GM19372 (cell line): ENCODE data around the gene TESK1.
A peak's percentile ranks its signal among the peaks of the same experiment; 100 is the strongest.
"Not testable (repeated sequence)": the region's sequence is repeated elsewhere in the genome, so short reads cannot be mapped to it uniquely, and the experiment has no call there.

ENCODE experiments used
- ATAC-seq: cut with Tn5 transposase; IDR thresholded peaks from one replicate; pipeline ENCODE4 v1.9.1; 2021; ENCODE audit warnings: mild to moderate bottlenecking, low read depth, moderate library complexity; ENCODE audit not compliant: unreplicated experiment

The TESK1 gene

DNA sequence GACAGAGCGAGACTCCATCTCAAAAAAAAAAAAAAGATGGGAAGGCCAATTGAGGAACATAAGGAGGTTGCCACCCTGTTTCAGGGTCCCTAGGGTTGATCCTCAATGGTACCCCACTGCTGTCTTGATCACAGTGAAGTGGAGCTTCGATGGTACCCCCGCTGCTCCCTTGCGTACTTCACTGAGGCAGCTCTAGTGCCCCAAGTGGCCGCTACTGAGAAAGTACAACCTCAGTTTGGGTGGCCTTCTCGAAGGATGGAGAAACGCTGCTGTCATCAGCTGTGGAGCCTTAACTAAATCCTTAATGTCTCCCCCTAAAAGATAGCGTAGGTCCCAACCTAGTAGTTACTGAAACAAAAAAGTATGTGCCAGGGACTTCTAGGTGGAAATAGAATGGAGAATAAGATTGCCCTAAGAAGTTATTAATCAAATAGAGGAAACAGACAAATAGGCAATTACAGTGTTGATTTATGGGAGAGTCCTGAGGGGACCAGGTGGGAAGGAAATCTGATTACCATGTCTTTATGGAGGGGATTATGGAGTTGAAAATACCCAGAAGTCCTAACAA is 6.3 kb downstream of the TESK1 start:
- ATAC-seq: no peak

DNA sequence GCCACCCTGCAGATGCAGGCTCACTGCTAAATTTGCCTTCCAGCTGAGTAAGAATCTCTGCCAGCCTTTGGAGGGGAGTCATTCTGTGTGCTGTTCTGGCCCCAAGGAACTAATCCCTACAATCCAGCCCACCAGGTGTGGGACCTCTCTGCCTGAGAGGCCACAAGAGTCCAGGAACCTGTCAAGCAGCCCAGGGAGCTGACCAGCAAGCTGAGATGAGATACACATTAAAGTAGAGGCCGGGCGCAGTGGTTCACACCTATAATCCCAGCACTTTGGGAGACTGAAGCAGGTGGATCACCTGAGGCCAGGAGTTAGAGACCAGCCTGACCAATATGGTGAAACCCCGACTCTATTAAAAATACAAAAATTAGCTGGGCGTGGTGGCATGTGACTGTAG is 7.0 kb downstream of the TESK1 start:
- ATAC-seq: not testable (repeated sequence)

DNA sequence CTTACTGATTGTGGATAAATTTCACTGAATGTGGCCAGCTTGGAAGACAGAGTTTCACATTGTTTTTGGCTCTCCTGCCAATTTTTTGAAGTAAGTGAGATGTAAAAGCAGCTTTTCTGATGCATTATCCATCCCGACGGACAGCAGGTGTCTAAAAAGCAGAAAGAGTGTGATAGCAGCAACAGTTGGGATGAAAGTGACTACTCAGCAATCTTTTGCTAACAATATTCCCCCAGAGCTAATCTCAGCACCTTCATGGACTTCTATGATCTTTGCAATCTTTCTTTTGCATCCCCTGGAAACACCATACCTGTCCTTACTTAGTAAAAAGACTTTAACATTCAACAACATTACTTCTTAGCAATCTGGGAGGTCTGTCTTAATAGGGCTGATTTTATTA is 7.8 kb downstream of the TESK1 start:
- no peak for ATAC-seq

DNA sequence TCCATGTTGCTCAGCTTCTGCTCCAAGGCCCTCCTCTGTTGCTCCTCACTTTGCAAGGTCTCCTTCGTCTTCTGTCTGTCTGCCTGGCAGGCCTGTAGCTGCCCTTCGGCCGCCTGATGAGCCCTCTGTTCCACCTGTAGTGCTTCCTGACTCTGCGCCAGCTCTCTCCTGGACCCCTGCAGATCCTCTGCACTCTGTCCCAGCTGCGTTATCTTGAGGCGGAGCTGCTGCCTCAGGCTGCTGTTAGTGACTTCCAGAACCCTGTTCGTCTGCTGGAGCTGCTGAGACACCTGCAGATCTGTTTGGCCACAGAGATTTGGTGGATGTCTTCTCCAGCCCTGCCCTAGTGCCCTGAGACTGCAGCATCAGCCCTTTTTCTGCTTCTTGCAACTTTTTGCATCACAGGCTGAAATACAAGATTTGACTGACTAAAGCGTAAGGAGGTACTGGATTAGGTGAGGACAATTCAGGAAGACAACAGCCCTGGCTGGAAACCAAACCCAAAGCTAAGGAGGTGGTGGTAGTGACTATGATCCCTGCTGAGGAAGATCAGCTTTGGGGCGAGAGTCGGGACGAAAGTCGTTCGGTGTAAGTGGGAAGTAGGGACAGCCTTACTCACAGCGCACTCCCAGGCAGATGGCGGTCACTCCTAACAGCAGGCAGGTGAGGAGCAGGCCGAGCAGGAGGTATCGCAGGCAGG is 11.1 kb downstream of the TESK1 start:
- ATAC-seq: no peak

DNA sequence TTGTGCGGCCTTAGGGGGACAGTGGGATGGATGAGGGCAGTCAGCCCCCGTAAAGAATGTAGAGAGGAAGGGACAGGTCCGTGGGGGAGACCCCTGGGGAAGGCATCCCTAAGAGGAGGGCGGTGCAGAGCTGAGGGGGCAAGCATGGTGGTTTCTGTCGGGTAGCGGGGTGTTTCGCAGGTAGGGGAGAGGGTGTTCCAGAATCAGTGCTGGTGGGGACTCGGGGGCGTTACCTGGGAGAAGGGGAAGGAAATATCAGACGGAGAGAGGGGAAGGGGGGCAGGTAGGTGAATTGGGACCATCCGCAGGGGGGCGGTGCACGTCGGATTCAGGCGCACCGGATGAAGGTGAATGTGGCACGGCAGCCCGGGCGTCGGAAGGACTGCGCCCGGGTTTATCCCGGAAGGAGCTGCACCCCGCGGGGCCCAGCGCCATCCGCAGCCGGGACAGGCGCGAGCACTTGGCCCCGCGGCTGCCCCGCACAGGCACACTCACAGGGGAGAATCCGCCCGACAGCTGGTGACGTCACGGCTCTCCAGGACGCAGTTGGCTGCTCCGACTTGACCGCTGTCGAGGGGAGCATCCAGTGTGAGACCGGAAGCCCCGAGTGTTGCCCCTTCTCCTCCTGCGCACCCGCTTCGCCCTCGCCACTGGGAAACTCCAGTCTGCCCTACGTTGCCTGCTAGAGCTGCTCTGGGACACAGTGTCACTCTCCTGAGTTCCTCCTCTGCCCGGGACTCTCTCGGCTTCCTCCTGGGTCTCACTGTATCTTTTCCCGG is 11.8 kb downstream of the TESK1 start:
- ATAC-seq: no peak

DNA sequence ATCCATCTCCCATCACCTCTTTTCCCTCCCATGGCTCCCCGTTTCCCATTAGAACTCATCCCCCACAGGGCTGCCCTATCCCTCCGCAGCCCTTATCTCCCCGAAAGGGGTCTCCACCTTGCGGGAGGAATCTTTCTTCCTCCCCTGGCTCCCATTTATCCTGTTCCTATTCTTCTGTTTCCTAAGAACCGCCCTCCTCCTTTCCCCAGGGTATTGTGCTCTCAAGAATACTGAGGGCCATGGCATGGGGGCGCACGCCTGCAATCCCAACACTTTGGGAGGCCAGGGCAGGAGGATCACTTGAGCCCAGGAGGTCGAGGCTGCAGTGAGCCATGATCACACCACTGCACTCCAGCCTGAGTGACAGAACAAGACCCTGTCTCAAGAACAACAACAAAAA is 12.5 kb downstream of the TESK1 start:
- ATAC-seq: no peak

DNA sequence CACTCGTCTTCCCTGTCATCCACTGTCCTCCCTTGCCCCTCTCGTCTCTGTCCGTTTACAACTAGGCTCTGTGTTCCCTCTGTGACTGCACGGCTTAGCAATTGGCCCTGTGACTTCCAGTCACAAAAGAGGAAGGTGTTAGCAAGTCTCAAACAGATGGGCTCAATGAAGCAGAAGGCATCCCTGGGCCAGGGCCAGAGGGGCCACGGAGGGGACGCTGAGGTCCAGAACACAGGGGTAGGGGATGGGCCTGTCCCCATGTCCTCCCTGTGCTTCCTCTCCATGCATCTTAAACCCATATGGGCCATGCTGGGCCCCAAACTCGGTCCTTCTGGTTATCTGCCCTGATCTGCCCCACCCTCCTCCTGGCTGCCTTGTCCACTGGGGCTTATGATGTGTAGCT is 13.3 kb downstream of the TESK1 start, which contains the start of gene CD72:
CD72 (minus strand) TSS at position 89 of the 403 bp plus-strand sequence. CDS start 110 bp downstream, outside the sequence.
- no peak for ATAC-seq

DNA sequence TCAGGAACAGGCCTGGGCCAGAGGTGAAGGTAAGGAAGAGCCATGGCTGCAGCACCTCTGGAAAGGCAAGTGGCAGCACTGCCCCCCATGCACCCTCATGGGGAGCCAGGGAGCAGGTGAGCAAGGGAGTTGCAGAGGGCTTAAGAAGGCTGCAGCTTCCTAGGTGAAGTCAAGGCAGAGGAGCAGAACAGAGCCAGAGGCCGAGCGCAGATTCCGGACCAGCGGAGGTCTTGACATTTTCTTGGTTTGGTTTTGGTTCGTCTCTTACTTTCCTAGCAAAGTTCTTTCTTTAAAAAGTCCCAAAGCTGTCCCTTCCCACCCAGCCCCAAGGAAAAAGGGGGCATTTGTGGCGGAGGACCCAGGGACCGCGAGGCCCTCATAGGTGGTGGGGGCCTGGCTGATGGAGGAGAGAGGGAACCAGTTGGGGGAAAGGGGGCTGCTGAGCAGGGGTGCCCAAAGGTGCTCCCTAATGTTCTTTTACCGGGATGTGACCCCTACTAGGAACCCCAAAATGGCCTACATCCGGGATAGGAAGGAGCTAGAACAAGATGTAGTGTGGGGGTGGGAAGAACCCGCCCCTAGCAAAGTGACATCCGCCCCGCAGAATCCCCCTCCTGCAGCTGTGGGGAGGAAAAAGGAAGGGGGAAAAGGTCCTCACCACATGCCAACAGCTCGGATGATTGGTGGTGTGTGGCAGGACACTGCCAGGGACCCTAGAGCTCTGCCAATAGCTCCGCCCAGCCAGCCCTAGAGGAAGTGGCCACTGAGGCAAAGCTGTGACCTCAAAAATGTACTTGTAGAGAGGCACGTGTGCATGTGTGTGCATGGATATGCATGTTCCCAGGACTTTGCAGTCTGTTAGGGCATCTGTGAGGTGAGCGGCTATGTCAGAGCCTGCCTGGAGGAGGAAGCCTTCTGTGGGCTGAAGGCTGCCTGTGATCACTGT is 14.1 kb downstream of the TESK1 start:
- peak; percentile 42 for ATAC-seq

DNA sequence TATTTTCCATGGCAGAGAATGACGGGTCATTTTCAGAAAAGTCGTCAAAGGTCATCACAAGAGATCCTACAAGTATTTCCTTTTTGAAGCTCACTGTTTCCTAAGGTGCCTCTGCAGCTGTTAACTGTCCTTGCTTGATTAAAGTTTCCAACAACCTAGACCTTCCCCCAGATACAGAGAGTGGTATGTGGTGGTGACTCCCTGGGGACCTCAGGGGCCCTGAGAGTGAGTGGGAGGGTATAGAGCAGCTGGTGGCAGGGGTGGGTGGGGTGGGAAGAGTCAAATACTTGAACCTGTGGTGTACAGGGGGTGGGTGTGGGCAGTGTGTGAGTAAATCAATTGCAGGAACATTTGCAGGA is 14.7 kb downstream of the TESK1 start:
- peak; percentile 57 for ATAC-seq

DNA sequence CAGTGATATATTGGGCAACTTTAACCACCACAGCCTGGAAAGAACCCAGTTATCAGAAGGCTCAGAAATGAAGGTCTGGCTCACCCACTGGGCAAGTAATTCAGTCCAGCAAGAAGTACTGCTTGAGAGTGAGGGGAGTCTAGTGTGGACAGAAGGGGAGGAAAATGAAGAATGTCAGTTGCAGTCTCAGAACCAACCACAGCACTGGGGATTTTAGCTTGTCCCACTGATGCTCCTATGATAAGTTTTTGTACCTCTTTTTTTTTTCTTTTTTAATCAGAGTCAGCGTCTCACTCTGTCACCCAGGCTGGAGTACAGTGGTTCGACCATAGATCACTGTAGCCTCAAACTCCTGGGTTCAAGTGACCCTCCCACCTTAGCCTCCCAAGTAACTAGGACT is 22.5 kb downstream of the TESK1 start:
- ATAC-seq: no peak

DNA sequence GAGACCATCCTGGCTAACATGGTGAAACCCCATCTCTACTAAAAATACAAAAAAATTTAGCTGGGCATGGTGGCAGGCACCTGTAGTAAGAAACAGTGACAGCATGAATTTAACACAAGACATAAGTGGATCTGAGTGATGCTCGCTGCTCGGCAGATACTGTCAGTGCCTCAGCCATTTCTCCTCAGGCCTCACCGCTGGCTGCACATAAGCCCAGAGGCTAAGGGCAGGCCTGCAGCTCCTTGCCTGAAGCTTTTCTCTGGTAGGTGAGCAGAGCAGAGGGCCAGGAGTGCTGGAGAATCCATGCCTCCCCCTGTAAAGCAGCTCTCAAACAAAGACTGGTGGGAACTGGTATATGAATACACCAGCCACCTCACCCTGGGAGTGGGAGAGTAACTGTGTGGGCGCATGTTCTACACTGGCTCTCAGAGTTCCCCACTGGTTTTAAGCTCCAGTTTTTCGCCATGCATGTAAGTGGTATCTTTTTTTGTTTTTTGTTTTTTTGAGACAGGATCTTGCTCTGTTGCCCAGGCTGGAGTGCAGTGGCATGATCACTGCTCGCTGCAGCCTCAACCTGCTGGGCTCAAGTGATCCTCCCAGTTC is 23.4 kb downstream of the TESK1 start:
- ATAC-seq: no peak

DNA sequence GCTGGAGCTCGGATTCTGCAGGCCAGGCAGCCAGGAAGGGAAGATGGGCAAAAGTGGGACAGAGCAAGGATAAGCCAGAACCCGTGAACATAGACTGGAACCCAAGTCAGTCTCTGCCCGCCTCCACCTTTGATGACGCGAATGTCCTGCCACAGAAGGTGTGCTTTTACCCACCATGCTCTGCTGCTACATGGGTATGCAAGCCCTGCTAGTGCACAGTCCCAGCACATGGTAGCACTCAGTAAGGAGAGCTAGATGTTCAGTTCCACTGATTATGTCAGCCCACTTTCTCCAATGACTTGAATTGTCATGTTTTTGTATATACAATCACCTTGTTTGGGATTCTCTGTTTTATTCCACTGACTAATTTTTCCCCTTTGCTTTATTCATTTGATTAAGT is 24.5 kb downstream of the TESK1 start:
- no peak for ATAC-seq

DNA sequence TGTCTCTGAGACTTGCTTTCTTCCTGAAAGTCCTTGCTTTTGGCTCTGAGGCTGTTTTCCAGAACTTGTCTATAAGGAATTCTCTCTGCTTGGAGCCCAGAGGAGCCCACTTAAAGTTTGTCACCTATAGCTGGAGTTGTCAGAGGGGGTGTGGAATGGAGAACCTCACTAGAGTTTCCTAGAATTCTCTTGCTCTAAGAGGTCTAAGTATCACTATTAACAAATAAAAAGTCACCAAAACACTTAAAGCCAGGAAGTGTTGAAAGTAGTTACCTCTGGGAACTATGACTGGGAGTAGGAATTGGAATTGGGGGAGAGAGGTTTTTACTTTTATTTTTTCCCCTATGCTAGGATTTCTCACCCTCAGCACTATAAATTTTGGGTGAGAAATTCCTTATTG is 30.7 kb downstream of the TESK1 start:
- ATAC-seq: no peak

DNA sequence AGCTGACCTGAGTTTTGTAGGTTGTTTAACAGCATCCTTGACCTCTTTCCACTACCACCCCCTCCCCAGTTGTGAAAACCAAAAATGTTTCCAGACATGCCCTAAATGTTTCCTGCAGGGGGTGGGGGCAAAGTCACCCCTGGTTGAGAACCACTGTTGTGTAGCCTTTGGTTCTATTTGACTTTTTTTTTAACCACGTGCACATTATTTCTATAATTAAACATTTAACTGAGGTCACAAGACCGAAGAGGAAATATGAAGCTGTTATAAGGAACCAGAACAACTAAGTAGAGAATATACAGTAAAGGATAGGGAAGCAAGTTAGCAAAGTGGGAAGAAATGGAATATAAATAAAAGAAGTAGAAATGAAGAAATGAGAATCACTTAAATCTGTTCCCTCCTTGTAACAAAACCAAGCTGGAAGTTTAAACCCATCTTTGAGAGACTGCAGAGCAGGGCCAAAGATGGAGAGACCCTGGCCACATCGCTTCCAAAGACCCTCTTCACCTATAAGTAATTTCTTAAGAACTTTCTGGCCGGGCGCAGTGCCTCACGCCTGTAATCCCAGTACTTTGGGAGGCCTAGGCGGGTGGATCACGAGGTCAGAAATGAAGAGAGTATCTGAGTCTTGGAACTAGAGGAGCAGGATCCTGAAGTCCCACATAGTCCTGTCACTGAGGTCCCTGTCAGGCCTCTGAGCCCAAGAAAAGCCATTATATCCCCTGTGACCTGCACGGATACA is 31.2 kb downstream of the TESK1 start:
- ATAC-seq: no peak

DNA sequence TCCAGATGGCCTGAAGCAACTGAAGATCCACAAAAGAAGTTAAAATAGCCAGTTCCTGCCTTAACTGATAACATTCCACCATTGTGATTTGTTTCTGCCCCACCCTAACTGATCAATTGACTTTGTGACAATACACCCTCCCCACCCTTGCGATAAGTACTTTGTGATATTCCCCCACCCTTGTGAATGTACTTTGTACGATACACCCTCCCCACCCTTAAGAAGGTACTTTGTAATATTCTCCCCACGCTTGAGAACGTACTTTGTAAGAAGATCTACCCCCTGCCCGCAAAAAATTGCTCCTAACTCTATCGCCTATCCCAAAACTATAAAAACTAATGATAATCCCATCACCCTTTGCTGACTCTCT is 31.8 kb downstream of the TESK1 start:
- not testable (repeated sequence) for ATAC-seq

DNA sequence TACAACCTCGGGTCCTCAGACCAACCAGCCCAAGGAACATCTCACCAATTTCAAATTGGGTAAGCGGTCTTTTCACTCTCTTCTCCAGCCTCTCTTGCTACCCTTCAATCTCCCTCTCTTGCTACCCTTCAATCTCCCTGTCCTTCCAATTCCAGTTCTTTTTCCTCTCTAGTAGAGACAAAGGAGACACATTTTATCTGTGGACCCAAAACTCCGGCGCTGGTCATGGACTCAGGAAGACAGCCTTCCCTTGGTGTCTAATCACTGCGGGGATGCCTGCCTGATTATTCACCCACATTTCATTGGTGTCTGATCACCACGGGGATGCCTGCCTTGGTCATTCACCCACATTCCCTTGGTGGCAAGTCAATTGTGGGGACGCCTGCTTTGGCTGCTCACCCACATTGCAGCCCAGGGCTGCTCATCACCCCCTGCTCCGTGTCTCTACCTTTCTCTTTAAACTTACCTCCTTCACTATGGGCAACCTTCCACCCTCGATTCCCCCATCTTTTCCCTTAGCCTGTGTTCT is 32.4 kb downstream of the TESK1 start:
- not testable (repeated sequence) for ATAC-seq

DNA sequence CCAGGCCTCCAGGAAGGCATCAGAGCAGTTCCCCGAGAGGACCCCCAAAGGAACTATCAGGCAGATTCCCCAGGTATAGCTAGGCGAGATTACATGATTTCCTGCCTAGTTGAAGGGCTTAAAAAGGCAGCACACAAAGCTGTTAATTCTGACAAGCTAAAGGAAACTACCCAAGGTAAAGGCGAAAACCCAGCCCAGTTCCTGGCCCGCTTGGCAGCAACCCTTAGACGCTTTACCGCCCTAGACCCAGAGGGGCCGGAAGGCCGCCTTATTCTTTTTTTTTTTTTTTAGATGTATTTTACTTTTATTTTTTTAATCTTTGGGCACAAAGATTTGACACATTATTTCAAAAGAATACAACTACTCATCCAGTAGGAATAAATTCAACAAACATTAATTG is 33.7 kb downstream of the TESK1 start:
- not testable (repeated sequence) for ATAC-seq

DNA sequence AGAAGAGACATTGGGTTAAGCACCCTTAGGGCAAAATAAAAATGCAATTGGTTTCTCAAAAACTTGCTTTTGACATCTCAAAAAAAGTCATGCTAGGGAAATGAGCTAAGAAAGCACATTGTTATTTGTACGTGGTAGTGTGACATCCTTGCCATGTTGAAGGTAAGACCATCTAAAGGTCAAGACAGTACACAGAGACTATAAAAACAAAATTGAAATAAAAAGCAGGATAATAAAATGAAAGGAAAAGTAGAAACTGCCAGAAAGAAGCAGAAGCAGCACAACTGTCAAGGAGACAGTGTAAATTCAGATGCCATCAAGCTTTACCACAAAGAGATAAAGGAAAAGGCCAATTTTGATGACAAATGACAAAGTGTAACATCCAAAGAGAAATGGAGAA is 34.2 kb downstream of the TESK1 start:
- not testable (repeated sequence) for ATAC-seq

DNA sequence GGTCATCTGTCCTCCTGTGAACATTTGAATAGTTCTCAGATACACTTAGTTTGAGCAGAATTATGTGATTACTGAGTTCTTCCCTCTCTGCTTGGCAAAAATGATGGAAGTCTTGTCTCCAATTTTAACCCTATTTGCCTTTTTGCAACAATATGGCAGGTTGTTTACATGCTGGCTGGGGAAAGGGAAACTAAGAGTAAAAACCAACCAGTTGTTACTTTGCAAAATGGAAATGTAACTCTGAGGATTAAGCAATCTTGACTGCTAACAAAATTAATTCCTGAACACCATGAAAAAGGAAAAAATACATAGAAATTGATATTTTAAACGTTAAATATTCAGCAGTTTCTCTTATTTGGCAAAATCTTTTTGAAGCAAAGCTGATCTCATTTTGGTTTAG is 34.6 kb downstream of the TESK1 start:
- ATAC-seq: no peak
